ENCODE data around the gene YARS1.

- no peak for TF ChIP-seq CTCF (conservative IDR thresholded peaks at IDR 0.05 in 1 of 2, IDR thresholded peaks at IDR 0.05 in 1 of 2; ENCODE audit: low read depth in 1 of 2, low read length in 2 of 2)
- TF ChIP-seq EZH2 (IDR thresholded peaks at IDR 0.05; ENCODE audit: low read length, missing control alignments) = no peak
These were observed 76.1 kb downstream of the YARS1 start for GRCh38 chr1:32741059-32741412.

Measured in fibroblast of lung (primary cell).